HCT116 (cell line): ENCODE results near the gene YBX2. TPM values are rescaled to one million over a fixed set of nuclear protein-coding genes. Genes with fewer than 3 reads are reported as not detected.

ENCODE experiments used
- ATAC-seq: fragments of 200-7000 bp; cut with Tn5 transposase; 2 replicates; pipeline ENCODE4 v1.9.1; 2020; ENCODE audit warnings: mild to moderate bottlenecking, moderate library complexity
- BruUV-seq: library from RNA; stranded (reverse); fragments of 400-500 nt; replicated peaks from 2 replicates; lab custom pipeline; 2021; lab: Mats Ljungman, UMichigan
- CTCF ChIA-PET: fragments of 300-600 bp; sonication (Branson Sonifier 250); formaldehyde crosslinking; loops from one replicate; lab custom pipeline; 2021; ENCODE audit warnings: antibody characterized with exemption; lab: Charles Lee
- POLR2A ChIA-PET: fragments of 300-600, 350-600 bp; sonication (Branson Sonifier 250); formaldehyde crosslinking; loops from one replicate; lab custom pipeline; 2021; ENCODE audit warnings: antibody characterized with exemption; lab: Charles Lee
- RAD21 ChIA-PET, 2 experiments: fragments of 300-600 bp; sonication (Branson Sonifier 250); formaldehyde crosslinking; loops; one replicate each; lab custom pipeline; 2023; ENCODE audit warnings: low total read pairs in 2 of 2; ENCODE audit not compliant: uncharacterized antibody in 2 of 2, unreplicated experiment in 2 of 2, low non-redundant PET in 1 of 2; lab: Charles Lee
- DNase-seq: peaks from one replicate; pipeline ENCODE4 v3.0.0-alpha.2; 2010; ENCODE audit warnings: low read depth, low spot score
- H2AFZ ChIP-seq: fragments of 200-600 bp; shearing (Covaris generic), sonication (generic); 2 replicates; pipeline ENCODE4 v1.6.1; 2017; ENCODE audit warnings: low read depth, mixed run types, mixed read lengths, antibody characterized with exemption, low read length; ENCODE audit not compliant: poor library complexity, severe bottlenecking
- H3K27ac ChIP-seq: 2 replicates; pipeline ENCODE4 v1.5.1; 2012; ENCODE audit warnings: low read depth, low read length
- H3K27me3 ChIP-seq: fragments of 200-600 bp; sonication (generic); 2 replicates; pipeline ENCODE4 v1.6.1; 2016; ENCODE audit warnings: mixed run types, low read length, mixed read lengths; ENCODE audit not compliant: insufficient read depth
- H3K36me3 ChIP-seq, 2 experiments: fragments of 200-500 bp in 1 of 2; fragments of 200-600 bp in 1 of 2; sonication (Bioruptor generic) in 1 of 2; sonication (generic) in 1 of 2; 2 replicates each; pipeline versions ENCODE4 v1.5.1 to v1.6.1; 2014 to 2016; ENCODE audit warnings: low read length in 2 of 2, inconsistent platforms in 1 of 2, mixed read lengths in 1 of 2, mixed run types in 1 of 2; ENCODE audit not compliant: insufficient read depth in 2 of 2, control insufficient read depth in 1 of 2
- H3K4me1 ChIP-seq, 2 experiments: fragments of 200-600 bp in 1 of 2; sonication (generic) in 1 of 2; 2 replicates each; pipeline versions ENCODE4 v1.5.1 to v1.6.1; 2012 to 2017; ENCODE audit warnings: low read length in 2 of 2, inconsistent platforms in 1 of 2, mild to moderate bottlenecking in 1 of 2, mixed read lengths in 1 of 2, mixed run types in 1 of 2, moderate library complexity in 1 of 2; ENCODE audit not compliant: insufficient read depth in 2 of 2, control insufficient read depth in 1 of 2
- H3K4me2 ChIP-seq: fragments of 200-600 bp; sonication (generic); 2 replicates; pipeline ENCODE4 v1.6.1; 2017; ENCODE audit warnings: mixed run types, low read length, mixed read lengths
- H3K4me3 ChIP-seq, 2 experiments: fragments of 200-600 bp in 1 of 2; sonication (generic) in 1 of 2; replicated peaks in 1 of 2; 2 replicates each; pipeline ENCODE4 v1.5.1; 2011 to 2016; ENCODE audit warnings: low read length in 2 of 2, control low read depth in 1 of 2, low read depth in 1 of 2, mild to moderate bottlenecking in 1 of 2, mixed read lengths in 1 of 2, mixed run types in 1 of 2
- H3K79me2 ChIP-seq: fragments of 200-600 bp; sonication (generic); 2 replicates; pipeline ENCODE4 v1.6.1; 2017; ENCODE audit warnings: mild to moderate bottlenecking, mixed run types, low read length, moderate library complexity, mixed read lengths; ENCODE audit not compliant: insufficient read depth
- H3K9ac ChIP-seq: fragments of 200-600 bp; sonication (generic); 2 replicates; pipeline ENCODE4 v1.6.1; 2016; ENCODE audit warnings: low read length, mixed read lengths
- H3K9me2 ChIP-seq: fragments of 200-600 bp; sonication (generic), shearing (Covaris generic); 2 replicates; pipeline ENCODE4 v1.6.1; 2017; ENCODE audit warnings: mixed run types, mild to moderate bottlenecking, moderate library complexity; ENCODE audit not compliant: insufficient read depth
- H3K9me3 ChIP-seq, 2 experiments: fragments of 200-500 bp in 1 of 2; fragments of 200-600 bp in 1 of 2; sonication (Bioruptor generic) in 1 of 2; sonication (generic) in 1 of 2; 2 replicates each; pipeline ENCODE4 v1.6.1; 2014 to 2017; ENCODE audit warnings: low read length in 2 of 2, mixed read lengths in 2 of 2, inconsistent platforms in 1 of 2, low read depth in 1 of 2, mild to moderate bottlenecking in 1 of 2, mixed run types in 1 of 2, moderate library complexity in 1 of 2; ENCODE audit not compliant: control insufficient read depth in 1 of 2, insufficient read depth in 1 of 2
- H4K20me1 ChIP-seq: fragments of 200-600 bp; sonication (generic), shearing (Covaris generic); 2 replicates; pipeline ENCODE4 v1.6.1; 2017; ENCODE audit warnings: mixed run types, mild to moderate bottlenecking, moderate library complexity; ENCODE audit not compliant: insufficient read depth
- CBX3 ChIP-seq: IDR thresholded peaks from 2 replicates; pipeline ENCODE4 v1.6.1; 2012; ENCODE audit warnings: low read depth
- CEBPB ChIP-seq: IDR thresholded peaks from 2 replicates; pipeline ENCODE4 v1.6.1; 2012; ENCODE audit warnings: low read depth
- CTCF ChIP-seq, 3 experiments: fragments of 200-600 bp in 1 of 3; sonication (generic) in 1 of 3; IDR thresholded peaks in 2 of 3; conservative IDR thresholded peaks in 1 of 3; 2 replicates each; pipeline ENCODE4 v1.5.1; 2012 to 2017; ENCODE audit warnings: low read depth in 2 of 3, low read length in 2 of 3, antibody characterized with exemption in 1 of 3, borderline replicate concordance in 1 of 3, control low read depth in 1 of 3, mild to moderate bottlenecking in 1 of 3, mixed read lengths in 1 of 3, mixed run types in 1 of 3, moderate library complexity in 1 of 3; ENCODE audit not compliant: insufficient read depth in 1 of 3
- EGR1 ChIP-seq: IDR thresholded peaks from 2 replicates; pipeline ENCODE4 v1.6.1; 2012; ENCODE audit warnings: low read depth
- ELF1 ChIP-seq: IDR thresholded peaks from 2 replicates; pipeline ENCODE4 v1.6.1; 2012; ENCODE audit warnings: low read depth, borderline replicate concordance
- EZH2 ChIP-seq: fragments of 200-600 bp; sonication (generic); IDR thresholded peaks from 2 replicates; pipeline ENCODE4 v1.6.1; 2017; ENCODE audit warnings: antibody characterized with exemption, mixed run types
- FOSL1 ChIP-seq: IDR thresholded peaks from 2 replicates; pipeline ENCODE4 v1.6.1; 2012; ENCODE audit warnings: low read depth
- JUND ChIP-seq: IDR thresholded peaks from 2 replicates; pipeline ENCODE4 v1.6.1; 2012
- POLR2A ChIP-seq: IDR thresholded peaks from 2 replicates; pipeline ENCODE4 v1.7.0; 2011; ENCODE audit warnings: borderline replicate concordance; ENCODE audit not compliant: insufficient read depth, insufficient read length; ENCODE audit errors: extremely low read depth
- POLR2AphosphoS5 ChIP-seq: IDR thresholded peaks from 2 replicates; pipeline ENCODE4 v1.6.1; 2011; ENCODE audit warnings: mild to moderate bottlenecking, low read depth, low read length, moderate library complexity
- RAD21 ChIP-seq: IDR thresholded peaks from 2 replicates; pipeline ENCODE4 v1.6.1; 2012; ENCODE audit warnings: low read depth, mild to moderate bottlenecking
- SIN3A ChIP-seq: IDR thresholded peaks from 2 replicates; pipeline ENCODE4 v1.6.1; 2012; ENCODE audit warnings: low read depth
- SP1 ChIP-seq: IDR thresholded peaks from 2 replicates; pipeline ENCODE4 v1.6.1; 2012; ENCODE audit warnings: low read depth
- SRF ChIP-seq: IDR thresholded peaks from 2 replicates; pipeline ENCODE4 v1.6.1; 2012; ENCODE audit warnings: low read depth
- TCF7L2 ChIP-seq: IDR thresholded peaks from 2 replicates; pipeline ENCODE4 v1.7.0; 2011; ENCODE audit warnings: borderline replicate concordance, inconsistent platforms; ENCODE audit not compliant: insufficient read depth, insufficient read length; ENCODE audit errors: extremely low read depth
- YY1 ChIP-seq: IDR thresholded peaks from 2 replicates; pipeline ENCODE4 v1.6.1; 2011; ENCODE audit warnings: low read length, low read depth, moderate library complexity, mild to moderate bottlenecking; ENCODE audit not compliant: insufficient replicate concordance; ENCODE audit errors: extremely low read depth
- ZFX ChIP-seq: fragments of 450-650 bp; IDR thresholded peaks from 2 replicates; pipeline ENCODE4 v1.6.1; 2017
- ZNF274 ChIP-seq: fragments of 200-500 bp; sonication (Bioruptor generic); IDR thresholded peaks from 2 replicates; pipeline ENCODE4 v1.6.1; 2014; ENCODE audit warnings: mild to moderate bottlenecking, low read depth, low read length, inconsistent platforms
- intact Hi-C: fragments of 100-400 bp; cut with micrococcal nuclease; formaldehyde crosslinking; loops from 2 replicates; pipeline ENCODE4 v1.10.0; 2022
- total RNA-seq: library from RNA; stranded (reverse); gene quantifications from one replicate; pipeline ENCODE4 v1.2.1, GENCODE V29; 2021; ENCODE audit not compliant: unreplicated experiment
- TF ChIP-seq, protein P1 (sequence below): IDR thresholded peaks from 2 replicates; pipeline ENCODE4 v1.6.1; 2012
- TF ChIP-seq, protein P2 (sequence below): IDR thresholded peaks from 2 replicates; pipeline ENCODE4 v1.6.1; 2011; ENCODE audit warnings: mild to moderate bottlenecking, low read length, moderate library complexity; ENCODE audit not compliant: insufficient replicate concordance; ENCODE audit errors: extremely low read depth
- TF ChIP-seq, protein P3 (sequence below): IDR thresholded peaks from 2 replicates; pipeline ENCODE4 v1.6.1; 2012

YBX2 gene
- total RNA-seq, 1 experiment from 2014 or later = 2.3 TPM

DNA sequence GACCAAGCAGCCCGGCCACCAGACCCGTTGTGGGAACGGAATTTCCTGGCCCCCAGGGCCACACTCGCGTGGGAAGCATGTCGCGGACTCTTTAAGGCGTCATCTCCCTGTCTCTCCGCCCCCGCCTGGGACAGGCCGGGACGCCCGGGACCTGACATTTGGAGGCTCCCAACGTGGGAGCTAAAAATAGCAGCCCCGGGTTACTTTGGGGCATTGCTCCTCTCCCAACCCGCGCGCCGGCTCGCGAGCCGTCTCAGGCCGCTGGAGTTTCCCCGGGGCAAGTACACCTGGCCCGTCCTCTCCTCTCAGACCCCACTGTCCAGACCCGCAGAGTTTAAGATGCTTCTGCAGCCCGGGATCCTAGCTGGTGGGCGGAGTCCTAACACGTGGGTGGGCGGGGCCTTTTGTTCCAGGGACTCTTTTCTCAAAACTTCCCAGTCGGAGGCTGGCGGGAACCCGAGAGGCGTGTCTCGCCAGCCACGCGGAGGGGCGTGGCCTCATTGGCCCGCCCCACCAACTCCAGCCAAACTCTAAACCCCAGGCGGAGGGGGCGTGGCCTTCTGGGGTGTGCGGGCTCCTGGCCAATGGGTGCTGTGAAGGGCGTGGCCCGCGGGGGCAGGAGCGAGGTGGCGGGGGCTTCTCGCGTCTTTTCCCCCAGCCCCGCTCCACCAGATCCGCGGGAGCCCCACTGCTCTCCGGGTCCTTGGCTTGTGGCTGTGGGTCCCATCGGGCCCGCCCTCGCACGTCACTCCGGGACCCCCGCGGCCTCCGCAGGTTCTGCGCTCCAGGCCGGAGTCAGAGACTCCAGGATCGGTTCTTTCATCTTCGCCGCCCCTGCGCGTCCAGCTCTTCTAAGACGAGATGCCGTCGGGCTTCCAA, 13.1 kb downstream of the YBX2 start, which contains the start of gene SLC2A4:
Gene SLC2A4, plus strand, starts transcription at position 645 of the 879 bp plus-strand sequence. Its CDS starts 217 bp downstream, at position 862.
- H3K27me3 ChIP-seq = no peaks in the 10 kb centered on the region
- peak within 1 kb of the TSS; percentile 98 for H3K4me2 ChIP-seq
- no peaks in the 10 kb centered on the region for H3K79me2 ChIP-seq
- intact Hi-C loops = loop anchor here (2.0 kb wide), 1 partner anchor 19 kb away; the partner anchor contains the start of gene CLDN7
- H3K9ac ChIP-seq = peak within 1 kb of the TSS; percentile 93
- CTCF ChIA-PET = interaction anchor here (0.6 to 2.0 kb wide), 14 partner anchors 11 to 279 kb away, joined by 3 to 38 read pairs (median 4); partner anchors contain the start of gene NEURL4
- POLR2A ChIA-PET = interaction anchor here (0.7 to 1.8 kb wide), 10 partner anchors 15 to 298 kb away, joined by 3 to 8 read pairs (median 4); partner anchors contain the start of genes CD68, NEURL4 and TMEM102
- RAD21 ChIA-PET = interaction anchor here (0.7 to 1.5 kb wide), 4 partner anchors 15 to 156 kb away, joined by 3 to 17 read pairs (median 8); no protein-coding TSS in a partner anchor
- peak; percentile 95 for DNase-seq
- H3K4me3 ChIP-seq = peak within 1 kb of the TSS; percentile 50 to 65
- H3K36me3 ChIP-seq = no peaks in the 10 kb centered on the region
- no peaks in the 10 kb centered on the region for H4K20me1 ChIP-seq
- ATAC-seq = peak; percentile 81
- BruUV-seq = TSS peak; percentile 52
- no peaks in the 10 kb centered on the region for H3K9me2 ChIP-seq
- no peaks in the 10 kb centered on the region for H3K9me3 ChIP-seq
- H2AFZ ChIP-seq = peak within 1 kb of the TSS; percentile 76
- H3K27ac ChIP-seq = peak within 1 kb of the TSS; percentile 73
- H3K4me1 ChIP-seq = peaks cover 13 to 34% of the 10 kb centered on the region in 2 experiments
- TF ChIP-seq POLR2A = no peak
- no peak for TF ChIP-seq EZH2
- no peak for TF ChIP-seq YY1
- no peak for TF ChIP-seq JUND
- TF ChIP-seq FOSL1 = no peak
- TF ChIP-seq SP1 = peak; percentile 67
- no peak for TF ChIP-seq CTCF (IDR thresholded peaks at IDR 0.05 in 2 of 3, conservative IDR thresholded peaks at IDR 0.05 in 1 of 3; ENCODE audit: borderline replicate concordance in 1 of 3, insufficient read depth in 1 of 3, low read depth in 2 of 3, low read length in 2 of 3)
- peak; percentile 93 for TF ChIP-seq TCF7L2
- TF ChIP-seq CEBPB = no peak
- TF ChIP-seq SRF = no peak
- no peak; the same call in 1 of the 2 replicates for TF ChIP-seq SIN3A
- peak; percentile 85 for TF ChIP-seq EGR1
- TF ChIP-seq RAD21 = no peak
- TF ChIP-seq, protein P1, sequence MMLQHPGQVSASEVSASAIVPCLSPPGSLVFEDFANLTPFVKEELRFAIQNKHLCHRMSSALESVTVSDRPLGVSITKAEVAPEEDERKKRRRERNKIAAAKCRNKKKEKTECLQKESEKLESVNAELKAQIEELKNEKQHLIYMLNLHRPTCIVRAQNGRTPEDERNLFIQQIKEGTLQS = no peak
- no peak for TF ChIP-seq ZFX
- TF ChIP-seq, protein P2, sequence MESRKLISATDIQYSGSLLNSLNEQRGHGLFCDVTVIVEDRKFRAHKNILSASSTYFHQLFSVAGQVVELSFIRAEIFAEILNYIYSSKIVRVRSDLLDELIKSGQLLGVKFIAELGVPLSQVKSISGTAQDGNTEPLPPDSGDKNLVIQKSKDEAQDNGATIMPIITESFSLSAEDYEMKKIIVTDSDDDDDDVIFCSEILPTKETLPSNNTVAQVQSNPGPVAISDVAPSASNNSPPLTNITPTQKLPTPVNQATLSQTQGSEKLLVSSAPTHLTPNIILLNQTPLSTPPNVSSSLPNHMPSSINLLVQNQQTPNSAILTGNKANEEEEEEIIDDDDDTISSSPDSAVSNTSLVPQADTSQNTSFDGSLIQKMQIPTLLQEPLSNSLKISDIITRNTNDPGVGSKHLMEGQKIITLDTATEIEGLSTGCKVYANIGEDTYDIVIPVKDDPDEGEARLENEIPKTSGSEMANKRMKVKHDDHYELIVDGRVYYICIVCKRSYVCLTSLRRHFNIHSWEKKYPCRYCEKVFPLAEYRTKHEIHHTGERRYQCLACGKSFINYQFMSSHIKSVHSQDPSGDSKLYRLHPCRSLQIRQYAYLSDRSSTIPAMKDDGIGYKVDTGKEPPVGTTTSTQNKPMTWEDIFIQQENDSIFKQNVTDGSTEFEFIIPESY = no peak
- no peak for TF ChIP-seq CBX3
- no peak for TF ChIP-seq ZNF274
- TF ChIP-seq, protein P3, sequence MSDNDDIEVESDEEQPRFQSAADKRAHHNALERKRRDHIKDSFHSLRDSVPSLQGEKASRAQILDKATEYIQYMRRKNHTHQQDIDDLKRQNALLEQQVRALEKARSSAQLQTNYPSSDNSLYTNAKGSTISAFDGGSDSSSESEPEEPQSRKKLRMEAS = peak; percentile 96
- TF ChIP-seq POLR2AphosphoS5 = 0 out of 2 replicates have a peak, but pooled peaks have one; percentile 22
- no peak for TF ChIP-seq ELF1
